ENCODE results near the gene GOLGA8B. TPM values are rescaled to one million over a fixed set of nuclear protein-coding genes. Genes with fewer than 3 reads are reported as not detected.
"Not testable (repeated sequence)": the region's sequence is repeated elsewhere in the genome, so short reads cannot be mapped to it uniquely, and the experiment has no call there.

GOLGA8B gene
- total RNA-seq, 1 experiment from 2014 or later: 14.7 TPM

GRCh38 chr15:34582461-34583371 is 735 bp downstream of the GOLGA8B start:
- Histone ChIP-seq H3K4me3 (peak overlapping the region; percentile 74), H3K27me3 (no peaks in the 10 kb centered on the region), H3K27ac (peak overlapping the region; percentile 14; the same call in 1 of the 2 replicates), H3K4me1 (no peaks in the 10 kb centered on the region), H3K36me3 (no peaks in the 10 kb centered on the region), H3K9me3 (replicated peaks) (peaks cover 3% of the 10 kb centered on the region)
- DNase-seq: peak; percentile 21 to 40

- H3K4me1 ChIP-seq; H3K27ac ChIP-seq; H3K27me3 ChIP-seq; H3K9me3 ChIP-seq (replicated peaks); DNase-seq; H3K36me3 ChIP-seq: not testable (repeated sequence)
- H3K4me3 ChIP-seq: peak overlapping the region; percentile 74
Observed at GRCh38 chr15:34581687-34582460, 1.6 kb downstream of the GOLGA8B start.

- H3K27me3 ChIP-seq: no peaks in the 10 kb centered on the region
- no peak overlapping the region for H3K27ac ChIP-seq
- no peaks in the 10 kb centered on the region for H3K36me3 ChIP-seq
- no peaks in the 10 kb centered on the region; the same call in 1 of the 2 replicates for H3K9me3 ChIP-seq (replicated peaks)
- H3K4me1 ChIP-seq: no peaks in the 10 kb centered on the region
- H3K4me3 ChIP-seq: no peak overlapping the region
- DNase-seq: no peak
Observed at GRCh38 chr15:34581043-34581365, 2.4 kb downstream of the GOLGA8B start.

GRCh38 chr15:34580251-34581042 is 3.0 kb downstream of the GOLGA8B start:
- not testable (repeated sequence) for H3K4me3 ChIP-seq

GRCh38 chr15:34578283-34578674 is 5.2 kb downstream of the GOLGA8B start:
- H3K4me3 ChIP-seq: no peak overlapping the region
- DNase-seq: no peak
- H3K27me3 ChIP-seq: no peaks in the 10 kb centered on the region
- no peaks in the 10 kb centered on the region for H3K4me1 ChIP-seq
- no peaks in the 10 kb centered on the region for H3K9me3 ChIP-seq (replicated peaks)
- H3K27ac ChIP-seq: no peak overlapping the region
- H3K36me3 ChIP-seq: no peaks in the 10 kb centered on the region

More at GRCh38 chr15:34580251-34581042, 3.0 kb downstream of the GOLGA8B start:
- peak; percentile 31 to 50 for DNase-seq
- not testable (repeated sequence) for H3K27ac ChIP-seq; H3K27me3 ChIP-seq; H3K36me3 ChIP-seq; H3K4me1 ChIP-seq; H3K9me3 ChIP-seq (replicated peaks)

GRCh38 chr15:34577658-34578282 is 5.7 kb downstream of the GOLGA8B start:
- not testable (repeated sequence) for H3K27me3 ChIP-seq; H3K27ac ChIP-seq; H3K4me3 ChIP-seq; H3K36me3 ChIP-seq; H3K9me3 ChIP-seq (replicated peaks); DNase-seq; H3K4me1 ChIP-seq

GRCh38 chr15:34575035-34575434 is 8.4 kb downstream of the GOLGA8B start:
- DNase-seq; H3K36me3 ChIP-seq; H3K4me1 ChIP-seq; H3K4me3 ChIP-seq; H3K9me3 ChIP-seq (replicated peaks); H3K27ac ChIP-seq; H3K27me3 ChIP-seq: not testable (repeated sequence)

- H3K4me1 ChIP-seq; H3K27me3 ChIP-seq; H3K36me3 ChIP-seq; DNase-seq; H3K9me3 ChIP-seq (replicated peaks); H3K27ac ChIP-seq; H3K4me3 ChIP-seq: not testable (repeated sequence)
Observed at GRCh38 chr15:34572921-34573320, 10.5 kb downstream of the GOLGA8B start.

- not testable (repeated sequence) for H3K36me3 ChIP-seq; DNase-seq; H3K9me3 ChIP-seq (replicated peaks)
Observed at GRCh38 chr15:34572019-34572641, 11.3 kb downstream of the GOLGA8B start.

GRCh38 chr15:34569670-34570396 is 13.6 kb downstream of the GOLGA8B start:
- not testable (repeated sequence) for DNase-seq; H3K4me3 ChIP-seq; H3K9me3 ChIP-seq (replicated peaks); H3K36me3 ChIP-seq; H3K4me1 ChIP-seq; H3K27ac ChIP-seq; H3K27me3 ChIP-seq

More at GRCh38 chr15:34572019-34572641, 11.3 kb downstream of the GOLGA8B start:
- not testable (repeated sequence) for H3K27ac ChIP-seq, H3K4me3 ChIP-seq, H3K4me1 ChIP-seq, H3K27me3 ChIP-seq

GRCh38 chr15:34567174-34567573 is 16.3 kb downstream of the GOLGA8B start:
- not testable (repeated sequence) for H3K27me3 ChIP-seq; H3K4me1 ChIP-seq; H3K27ac ChIP-seq; DNase-seq; H3K4me3 ChIP-seq; H3K9me3 ChIP-seq (replicated peaks); H3K36me3 ChIP-seq

- not testable (repeated sequence) for H3K27ac ChIP-seq, DNase-seq, H3K27me3 ChIP-seq
Observed at GRCh38 chr15:34564711-34565110, 18.7 kb downstream of the GOLGA8B start.

GRCh38 chr15:34560814-34561213 is 22.6 kb downstream of the GOLGA8B start:
- not testable (repeated sequence) for H3K4me3 ChIP-seq; H3K9me3 ChIP-seq (replicated peaks); H3K36me3 ChIP-seq; H3K4me1 ChIP-seq; H3K27ac ChIP-seq; H3K27me3 ChIP-seq; DNase-seq

More at GRCh38 chr15:34564711-34565110, 18.7 kb downstream of the GOLGA8B start:
- H3K4me1 ChIP-seq; H3K9me3 ChIP-seq (replicated peaks); H3K4me3 ChIP-seq; H3K36me3 ChIP-seq: not testable (repeated sequence)
